Measurements from ENCODE around the gene KIAA1586. TPM values are rescaled to one million over a fixed set of nuclear protein-coding genes. Genes with fewer than 3 reads are reported as not detected.
"Not testable (repeated sequence)": the region's sequence is repeated elsewhere in the genome, so short reads cannot be mapped to it uniquely, and the experiment has no call there.

The KIAA1586 gene
- total and polyA plus RNA-seq, 5 donors from 2014 or later: 7.4 to 19.2 (median 7.6) TPM

GRCh38 chr6:57089687-57090457 is 43.4 kb downstream of the KIAA1586 start, which contains the start of gene ZNF451:
Gene ZNF451 (plus strand): TSS chr6:57090188. CDS start chr6:57090254, 66 bp downstream.
- ATAC-seq (ENCODE audit: low read depth in 2 of 2): peak; percentile 96
- DNase-seq: peak; percentile 94 to 97 (median 96)
- Histone ChIP-seq H3K36me3 (ENCODE audit: control insufficient read depth, insufficient read depth, low read length) (peaks cover 6% of the 10 kb centered on the region), H3K27ac (ENCODE audit: insufficient read depth, low read length, poor library complexity, severe bottlenecking) (peak within 1 kb of the TSS; percentile 76), H3K4me1 (ENCODE audit: control insufficient read depth, insufficient read depth, low read length, poor library complexity, severe bottlenecking) (peaks cover 36% of the 10 kb centered on the region), H3K27me3 (ENCODE audit: control insufficient read depth, insufficient read depth, low read length) (no peaks in the 10 kb centered on the region), H3K9me3 (ENCODE audit: control insufficient read depth in 2 of 2, low read length in 2 of 2) (no peaks in the 10 kb centered on the region), H3K4me3 (ENCODE audit: low read depth, low read length) (peak within 1 kb of the TSS; percentile 92)
- Mint-ChIP-seq H3K4me3 (peak within 1 kb of the TSS; percentile 88 to 96 (median 90)), H3K27me3 (no peaks in the 10 kb centered on the region), H3K9me3 (peaks cover 0 to 2% (median 0%) of the 10 kb centered on the region in 7 donors), H3K36me3 (peaks cover 9% of the 10 kb centered on the region), H3K4me1 (peaks cover 26 to 41% (median 32%) of the 10 kb centered on the region in 4 donors), H3K27ac (peak within 1 kb of the TSS; percentile 77 to 92 (median 89))

- not testable (repeated sequence) for H3K27me3 Mint-ChIP-seq; H3K27me3 ChIP-seq (ENCODE audit: control insufficient read depth, insufficient read depth, low read length); H3K36me3 ChIP-seq (ENCODE audit: control insufficient read depth, insufficient read depth, low read length); H3K36me3 Mint-ChIP-seq; H3K4me3 ChIP-seq (ENCODE audit: low read depth, low read length); H3K9me3 ChIP-seq (ENCODE audit: control insufficient read depth in 2 of 2, low read length in 2 of 2); H3K9me3 Mint-ChIP-seq; DNase-seq
- Mint-ChIP-seq H3K27ac (peak overlapping the region in 1 of 3 donors; percentile 92), H3K4me1 (peaks cover 26 to 42% (median 35%) of the 10 kb centered on the region in 4 donors), H3K4me3 (peak overlapping the region; percentile 88 to 96 (median 90))
- peaks cover 36% of the 10 kb centered on the region for H3K4me1 ChIP-seq (ENCODE audit: control insufficient read depth, insufficient read depth, low read length, poor library complexity, severe bottlenecking)
- peak overlapping the region; percentile 76 for H3K27ac ChIP-seq (ENCODE audit: insufficient read depth, low read length, poor library complexity, severe bottlenecking)
- peak in 1 of 2 donors; percentile 2 for ATAC-seq (ENCODE audit: low read depth in 2 of 2)
Measured at GRCh38 chr6:57090458-57091067, 44.1 kb downstream of the KIAA1586 start.

GRCh38 chr6:57091375-57091774 is 44.9 kb downstream of the KIAA1586 start:
- H3K4me1 Mint-ChIP-seq: peaks cover 26 to 50% (median 35%) of the 10 kb centered on the region in 4 donors
- ATAC-seq (ENCODE audit: low read depth in 2 of 2); H3K27me3 Mint-ChIP-seq; H3K9me3 Mint-ChIP-seq; DNase-seq; H3K36me3 Mint-ChIP-seq; H3K27me3 ChIP-seq (ENCODE audit: control insufficient read depth, insufficient read depth, low read length); H3K36me3 ChIP-seq (ENCODE audit: control insufficient read depth, insufficient read depth, low read length); H3K9me3 ChIP-seq (ENCODE audit: control insufficient read depth in 2 of 2, low read length in 2 of 2): not testable (repeated sequence)
- peaks cover 36% of the 10 kb centered on the region for H3K4me1 ChIP-seq (ENCODE audit: control insufficient read depth, insufficient read depth, low read length, poor library complexity, severe bottlenecking)
- peak overlapping the region; percentile 65 to 91 (median 76) for H3K4me3 Mint-ChIP-seq
- H3K27ac ChIP-seq (ENCODE audit: insufficient read depth, low read length, poor library complexity, severe bottlenecking): peak overlapping the region; percentile 33
- peak overlapping the region; percentile 61 for H3K4me3 ChIP-seq (ENCODE audit: low read depth, low read length)
- peak overlapping the region in 2 of 3 donors; percentile 69 to 75 for H3K27ac Mint-ChIP-seq

GRCh38 chr6:57094689-57095088 is 48.2 kb downstream of the KIAA1586 start:
- Histone ChIP-seq H3K27ac (ENCODE audit: insufficient read depth, low read length, poor library complexity, severe bottlenecking) (no peak overlapping the region), H3K4me3 (ENCODE audit: low read depth, low read length) (peak overlapping the region; percentile 4), H3K36me3 (ENCODE audit: control insufficient read depth, insufficient read depth, low read length) (peaks cover 23% of the 10 kb centered on the region), H3K9me3 (ENCODE audit: control insufficient read depth in 2 of 2, low read length in 2 of 2) (no peaks in the 10 kb centered on the region), H3K27me3 (ENCODE audit: control insufficient read depth, insufficient read depth, low read length) (no peaks in the 10 kb centered on the region), H3K4me1 (ENCODE audit: control insufficient read depth, insufficient read depth, low read length, poor library complexity, severe bottlenecking) (peaks cover 30% of the 10 kb centered on the region)
- H3K4me1 Mint-ChIP-seq: peaks cover 34 to 72% (median 52%) of the 10 kb centered on the region in 4 donors
- ATAC-seq (ENCODE audit: low read depth in 2 of 2) (no peak), DNase-seq (no peak)
- H3K27ac Mint-ChIP-seq: no peak overlapping the region
- peaks cover 0 to 3% (median 0%) of the 10 kb centered on the region in 7 donors for H3K9me3 Mint-ChIP-seq
- H3K36me3 Mint-ChIP-seq: peaks cover 31% of the 10 kb centered on the region
- H3K27me3 Mint-ChIP-seq: no peaks in the 10 kb centered on the region
- H3K4me3 Mint-ChIP-seq: no peak overlapping the region

- no peaks in the 10 kb centered on the region for H3K27me3 Mint-ChIP-seq
- peaks cover 0 to 1% (median 0%) of the 10 kb centered on the region in 7 donors for H3K9me3 Mint-ChIP-seq
- H3K4me1 ChIP-seq (ENCODE audit: control insufficient read depth, insufficient read depth, low read length, poor library complexity, severe bottlenecking): peaks cover 16% of the 10 kb centered on the region
- peaks cover 50% of the 10 kb centered on the region for H3K36me3 ChIP-seq (ENCODE audit: control insufficient read depth, insufficient read depth, low read length)
- no peak overlapping the region for H3K27ac ChIP-seq (ENCODE audit: insufficient read depth, low read length, poor library complexity, severe bottlenecking)
- no peak overlapping the region for H3K4me3 ChIP-seq (ENCODE audit: low read depth, low read length)
- peaks cover 52% of the 10 kb centered on the region for H3K36me3 Mint-ChIP-seq
- H3K27ac Mint-ChIP-seq: no peak overlapping the region
- no peaks in the 10 kb centered on the region for H3K27me3 ChIP-seq (ENCODE audit: control insufficient read depth, insufficient read depth, low read length)
- ATAC-seq (ENCODE audit: low read depth in 2 of 2): no peak
- no peaks in the 10 kb centered on the region for H3K9me3 ChIP-seq (ENCODE audit: control insufficient read depth in 2 of 2, low read length in 2 of 2)
- peaks cover 28 to 59% (median 39%) of the 10 kb centered on the region in 4 donors for H3K4me1 Mint-ChIP-seq
- H3K4me3 Mint-ChIP-seq: peak overlapping the region in 2 of 4 donors; percentile 4 to 28
- no peak for DNase-seq
Measured at GRCh38 chr6:57097596-57097995, 51.1 kb downstream of the KIAA1586 start.

- DNase-seq: no peak
- Histone ChIP-seq H3K27me3 (ENCODE audit: control insufficient read depth, insufficient read depth, low read length) (no peaks in the 10 kb centered on the region), H3K27ac (ENCODE audit: insufficient read depth, low read length, poor library complexity, severe bottlenecking) (no peak overlapping the region), H3K4me1 (ENCODE audit: control insufficient read depth, insufficient read depth, low read length, poor library complexity, severe bottlenecking) (no peaks in the 10 kb centered on the region), H3K9me3 (ENCODE audit: control insufficient read depth in 2 of 2, low read length in 2 of 2) (no peaks in the 10 kb centered on the region), H3K36me3 (ENCODE audit: control insufficient read depth, insufficient read depth, low read length) (peaks cover 67% of the 10 kb centered on the region), H3K4me3 (ENCODE audit: low read depth, low read length) (no peak overlapping the region)
- ATAC-seq (ENCODE audit: low read depth in 2 of 2): no peak
- Mint-ChIP-seq H3K27me3 (no peaks in the 10 kb centered on the region), H3K27ac (no peak overlapping the region), H3K36me3 (peaks cover 55% of the 10 kb centered on the region), H3K4me1 (peaks cover 39 to 50% (median 40%) of the 10 kb centered on the region in 4 donors), H3K4me3 (no peak overlapping the region), H3K9me3 (peaks cover 0 to 1% (median 0%) of the 10 kb centered on the region in 7 donors)
Measured at GRCh38 chr6:57102976-57103375, 56.5 kb downstream of the KIAA1586 start.

- Mint-ChIP-seq H3K4me3 (no peak overlapping the region), H3K27ac (peak overlapping the region in 1 of 3 donors; percentile 32), H3K9me3 (no peaks in the 10 kb centered on the region), H3K4me1 (peaks cover 37 to 50% (median 39%) of the 10 kb centered on the region in 4 donors), H3K27me3 (no peaks in the 10 kb centered on the region), H3K36me3 (peaks cover 48% of the 10 kb centered on the region)
- H3K4me1 ChIP-seq (ENCODE audit: control insufficient read depth, insufficient read depth, low read length, poor library complexity, severe bottlenecking): no peaks in the 10 kb centered on the region
- peaks cover 54% of the 10 kb centered on the region for H3K36me3 ChIP-seq (ENCODE audit: control insufficient read depth, insufficient read depth, low read length)
- H3K9me3 ChIP-seq (ENCODE audit: control insufficient read depth in 2 of 2, low read length in 2 of 2): no peaks in the 10 kb centered on the region
- H3K27me3 ChIP-seq (ENCODE audit: control insufficient read depth, insufficient read depth, low read length): no peaks in the 10 kb centered on the region
- no peak overlapping the region for H3K4me3 ChIP-seq (ENCODE audit: low read depth, low read length)
- DNase-seq (no peak), ATAC-seq (ENCODE audit: low read depth in 2 of 2) (no peak)
- no peak overlapping the region for H3K27ac ChIP-seq (ENCODE audit: insufficient read depth, low read length, poor library complexity, severe bottlenecking)
Measured at GRCh38 chr6:57104336-57104735, 57.8 kb downstream of the KIAA1586 start.
